ENCODE measurements around the gene PPP2R2C. TPM values are rescaled to one million over a fixed set of nuclear protein-coding genes. Genes with fewer than 3 reads are reported as not detected.

PPP2R2C gene
- total RNA-seq, 1 experiment from 2014 or later: 32.9 TPM

DNA sequence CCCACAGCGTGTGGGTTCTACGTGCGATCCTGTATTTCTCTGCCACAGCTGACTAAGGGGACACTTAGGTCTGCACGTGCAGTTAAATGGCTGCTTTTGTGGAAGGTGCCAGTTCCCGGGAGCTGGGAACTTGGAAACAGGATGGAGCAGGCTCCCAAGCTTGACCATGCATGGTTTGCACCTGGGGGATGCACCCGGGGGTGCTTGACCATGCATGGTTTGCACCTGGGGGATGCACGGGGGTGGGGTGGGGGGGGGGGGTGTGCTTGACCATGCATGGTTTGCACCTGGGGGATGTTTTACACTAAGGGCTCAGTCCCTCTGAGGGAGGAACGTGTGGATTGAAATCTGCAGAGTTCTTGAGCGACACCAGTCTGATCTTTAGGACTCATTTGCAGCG lies 197.1 kb downstream of the PPP2R2C start:
- POLR2A ChIA-PET: no interaction called here
- Histone ChIP-seq H3K4me1 (ENCODE audit: control insufficient read depth in 1 of 2, insufficient read depth in 2 of 2, low read length in 2 of 2) (peaks cover 34 to 35% of the 10 kb centered on the region in 2 experiments), H3K9me3 (ENCODE audit: control insufficient read depth in 1 of 2, insufficient read depth in 1 of 2, low read depth in 1 of 2, low read length in 2 of 2) (no peaks in the 10 kb centered on the region), H3K36me3 (ENCODE audit: control insufficient read depth in 1 of 2, insufficient read depth in 2 of 2, low read length in 2 of 2) (no peaks in the 10 kb centered on the region), H3K9ac (ENCODE audit: low read length) (no peak overlapping the region), H3K27ac (ENCODE audit: low read depth, low read length) (no peak overlapping the region), H3K9me2 (ENCODE audit: insufficient read depth) (no peaks in the 10 kb centered on the region), H4K20me1 (ENCODE audit: insufficient read depth) (no peaks in the 10 kb centered on the region), H3K4me2 (ENCODE audit: low read length) (no peak overlapping the region), H3K27me3 (ENCODE audit: insufficient read depth, low read length) (no peaks in the 10 kb centered on the region), H2AFZ (ENCODE audit: low read depth, low read length, poor library complexity, severe bottlenecking) (no peak overlapping the region), H3K4me3 (replicated peaks in 1 of 2; ENCODE audit: low read depth in 1 of 2, low read length in 2 of 2) (no peak overlapping the region), H3K79me2 (ENCODE audit: insufficient read depth, low read length) (peaks cover 6% of the 10 kb centered on the region; the same call in 1 of the 2 replicates)
- DNase-seq (ENCODE audit: low read depth, low spot score) (no peak), ATAC-seq (no peak)
- TF ChIP-seq ATF3 (IDR thresholded peaks at IDR 0.05) (no peak), JUND (IDR thresholded peaks at IDR 0.05) (no peak), FOSL1 (IDR thresholded peaks at IDR 0.05; ENCODE audit: low read depth) (no peak), SRF (IDR thresholded peaks at IDR 0.05; ENCODE audit: low read depth) (no peak), RAD21 (IDR thresholded peaks at IDR 0.05; ENCODE audit: low read depth) (no peak), ELF1 (IDR thresholded peaks at IDR 0.05; ENCODE audit: borderline replicate concordance, low read depth) (no peak), ZFX (IDR thresholded peaks at IDR 0.05) (no peak), CEBPB (IDR thresholded peaks at IDR 0.05; ENCODE audit: low read depth) (no peak), EZH2 (IDR thresholded peaks at IDR 0.05) (no peak), YY1 (IDR thresholded peaks at IDR 0.05; ENCODE audit: extremely low read depth, insufficient replicate concordance, low read depth, low read length) (no peak), EGR1 (IDR thresholded peaks at IDR 0.05; ENCODE audit: low read depth) (no peak), POLR2A (IDR thresholded peaks at IDR 0.05; ENCODE audit: borderline replicate concordance, extremely low read depth, insufficient read depth, insufficient read length) (no peak)
- TF ChIP-seq, protein P1, sequence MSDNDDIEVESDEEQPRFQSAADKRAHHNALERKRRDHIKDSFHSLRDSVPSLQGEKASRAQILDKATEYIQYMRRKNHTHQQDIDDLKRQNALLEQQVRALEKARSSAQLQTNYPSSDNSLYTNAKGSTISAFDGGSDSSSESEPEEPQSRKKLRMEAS (IDR thresholded peaks at IDR 0.05): no peak
- TF ChIP-seq, protein P2, sequence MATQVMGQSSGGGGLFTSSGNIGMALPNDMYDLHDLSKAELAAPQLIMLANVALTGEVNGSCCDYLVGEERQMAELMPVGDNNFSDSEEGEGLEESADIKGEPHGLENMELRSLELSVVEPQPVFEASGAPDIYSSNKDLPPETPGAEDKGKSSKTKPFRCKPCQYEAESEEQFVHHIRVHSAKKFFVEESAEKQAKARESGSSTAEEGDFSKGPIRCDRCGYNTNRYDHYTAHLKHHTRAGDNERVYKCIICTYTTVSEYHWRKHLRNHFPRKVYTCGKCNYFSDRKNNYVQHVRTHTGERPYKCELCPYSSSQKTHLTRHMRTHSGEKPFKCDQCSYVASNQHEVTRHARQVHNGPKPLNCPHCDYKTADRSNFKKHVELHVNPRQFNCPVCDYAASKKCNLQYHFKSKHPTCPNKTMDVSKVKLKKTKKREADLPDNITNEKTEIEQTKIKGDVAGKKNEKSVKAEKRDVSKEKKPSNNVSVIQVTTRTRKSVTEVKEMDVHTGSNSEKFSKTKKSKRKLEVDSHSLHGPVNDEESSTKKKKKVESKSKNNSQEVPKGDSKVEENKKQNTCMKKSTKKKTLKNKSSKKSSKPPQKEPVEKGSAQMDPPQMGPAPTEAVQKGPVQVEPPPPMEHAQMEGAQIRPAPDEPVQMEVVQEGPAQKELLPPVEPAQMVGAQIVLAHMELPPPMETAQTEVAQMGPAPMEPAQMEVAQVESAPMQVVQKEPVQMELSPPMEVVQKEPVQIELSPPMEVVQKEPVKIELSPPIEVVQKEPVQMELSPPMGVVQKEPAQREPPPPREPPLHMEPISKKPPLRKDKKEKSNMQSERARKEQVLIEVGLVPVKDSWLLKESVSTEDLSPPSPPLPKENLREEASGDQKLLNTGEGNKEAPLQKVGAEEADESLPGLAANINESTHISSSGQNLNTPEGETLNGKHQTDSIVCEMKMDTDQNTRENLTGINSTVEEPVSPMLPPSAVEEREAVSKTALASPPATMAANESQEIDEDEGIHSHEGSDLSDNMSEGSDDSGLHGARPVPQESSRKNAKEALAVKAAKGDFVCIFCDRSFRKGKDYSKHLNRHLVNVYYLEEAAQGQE (IDR thresholded peaks at IDR 0.05; ENCODE audit: low read depth): no peak
- TF ChIP-seq, protein P3, sequence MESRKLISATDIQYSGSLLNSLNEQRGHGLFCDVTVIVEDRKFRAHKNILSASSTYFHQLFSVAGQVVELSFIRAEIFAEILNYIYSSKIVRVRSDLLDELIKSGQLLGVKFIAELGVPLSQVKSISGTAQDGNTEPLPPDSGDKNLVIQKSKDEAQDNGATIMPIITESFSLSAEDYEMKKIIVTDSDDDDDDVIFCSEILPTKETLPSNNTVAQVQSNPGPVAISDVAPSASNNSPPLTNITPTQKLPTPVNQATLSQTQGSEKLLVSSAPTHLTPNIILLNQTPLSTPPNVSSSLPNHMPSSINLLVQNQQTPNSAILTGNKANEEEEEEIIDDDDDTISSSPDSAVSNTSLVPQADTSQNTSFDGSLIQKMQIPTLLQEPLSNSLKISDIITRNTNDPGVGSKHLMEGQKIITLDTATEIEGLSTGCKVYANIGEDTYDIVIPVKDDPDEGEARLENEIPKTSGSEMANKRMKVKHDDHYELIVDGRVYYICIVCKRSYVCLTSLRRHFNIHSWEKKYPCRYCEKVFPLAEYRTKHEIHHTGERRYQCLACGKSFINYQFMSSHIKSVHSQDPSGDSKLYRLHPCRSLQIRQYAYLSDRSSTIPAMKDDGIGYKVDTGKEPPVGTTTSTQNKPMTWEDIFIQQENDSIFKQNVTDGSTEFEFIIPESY (IDR thresholded peaks at IDR 0.05; ENCODE audit: extremely low read depth, insufficient replicate concordance, low read length): no peak
- CTCF ChIA-PET: no interaction called here
- RAD21 ChIA-PET (ENCODE audit: low non-redundant PET in 1 of 2, low total read pairs in 2 of 2, uncharacterized antibody in 2 of 2, unreplicated experiment in 2 of 2): no interaction called here
- intact Hi-C loops (cut with micrococcal nuclease): no loop called here
- BruUV-seq (replicated peaks): no TSS peak

All from HCT116 (cell line).